Stromal cell of bone marrow (primary cell): Measurements from ENCODE around the gene KCNN3.

Experiments used
- DNase-seq: peaks from one replicate; pipeline ENCODE4 v3.0.0-alpha.2; 2012; ENCODE audit warnings: low read depth

The KCNN3 gene

GRCh38 chr1:154748405-154748775 is 121.7 kb downstream of the KCNN3 start:
- no peak for DNase-seq

- no peak for DNase-seq
These were observed 122.2 kb downstream of the KCNN3 start for GRCh38 chr1:154747740-154748404.

- DNase-seq = no peak
These were observed 122.7 kb downstream of the KCNN3 start for GRCh38 chr1:154747380-154747739.

- no peak for DNase-seq
These were observed 123.3 kb downstream of the KCNN3 start for GRCh38 chr1:154746622-154747299.

GRCh38 chr1:154745750-154746425 is 124.2 kb downstream of the KCNN3 start:
- no peak for DNase-seq

- DNase-seq = no peak
These were observed 124.8 kb downstream of the KCNN3 start for GRCh38 chr1:154745286-154745731.

GRCh38 chr1:154744352-154745035 is 125.6 kb downstream of the KCNN3 start:
- DNase-seq = no peak

- no peak for DNase-seq
These were observed 126.5 kb downstream of the KCNN3 start for GRCh38 chr1:154743526-154744036.

GRCh38 chr1:154742606-154743005 is 127.5 kb downstream of the KCNN3 start:
- no peak for DNase-seq

- DNase-seq = no peak
These were observed 128.2 kb downstream of the KCNN3 start for GRCh38 chr1:154741741-154742495.

GRCh38 chr1:154741327-154741726 is 128.8 kb downstream of the KCNN3 start:
- peak; percentile 39 for DNase-seq

GRCh38 chr1:154739654-154740053 is 130.4 kb downstream of the KCNN3 start:
- no peak for DNase-seq

GRCh38 chr1:154736841-154737240 is 133.2 kb downstream of the KCNN3 start:
- peak; percentile 62 for DNase-seq

- DNase-seq = no peak
These were observed 134.3 kb downstream of the KCNN3 start for GRCh38 chr1:154735804-154736168.

GRCh38 chr1:154735061-154735803 is 134.8 kb downstream of the KCNN3 start:
- DNase-seq = no peak

GRCh38 chr1:154733621-154734020 is 136.5 kb downstream of the KCNN3 start:
- no peak for DNase-seq

- DNase-seq = no peak
These were observed 139.0 kb downstream of the KCNN3 start for GRCh38 chr1:154730986-154731489.

GRCh38 chr1:154730259-154730658 is 139.8 kb downstream of the KCNN3 start:
- peak; percentile 23 for DNase-seq

- DNase-seq = no peak
These were observed 140.5 kb downstream of the KCNN3 start for GRCh38 chr1:154729577-154729976.

- peak; percentile 55 for DNase-seq
These were observed 141.0 kb downstream of the KCNN3 start for GRCh38 chr1:154729031-154729442.
